Calu3 (cell line): ENCODE results near the gene GAS2. TPM values are rescaled to one million over a fixed set of nuclear protein-coding genes. Genes with fewer than 3 reads are reported as not detected.

ENCODE experiments used
- BruUV-seq: library from RNA; stranded (reverse); fragments of 400-500 nt; replicated peaks from 2 replicates; lab custom pipeline; 2021; lab: Mats Ljungman, UMichigan
- CTCF ChIA-PET: fragments of 300-600 bp; sonication (Branson Sonifier 250); formaldehyde crosslinking; loops from one replicate; lab custom pipeline; 2022; ENCODE audit warnings: antibody characterized with exemption; lab: Charles Lee
- DNase-seq: peaks from one replicate; pipeline ENCODE4 v3.0.0; 2022
- H3K27ac Mint-ChIP-seq: one replicate; pipeline ENCODE4 v1.8.0; 2022; ENCODE audit warnings: mixed read lengths; ENCODE audit not compliant: unreplicated experiment
- H3K27me3 Mint-ChIP-seq: one replicate; pipeline ENCODE4 v1.8.0; 2022; ENCODE audit warnings: mixed read lengths; ENCODE audit not compliant: unreplicated experiment
- H3K36me3 Mint-ChIP-seq: one replicate; pipeline ENCODE4 v1.8.0; 2022; ENCODE audit warnings: mild to moderate bottlenecking, moderate library complexity, mixed read lengths; ENCODE audit not compliant: insufficient read depth, unreplicated experiment
- H3K4me1 Mint-ChIP-seq: one replicate; pipeline ENCODE4 v1.8.0; 2022; ENCODE audit warnings: mild to moderate bottlenecking, low read depth, mixed read lengths; ENCODE audit not compliant: unreplicated experiment
- H3K4me3 Mint-ChIP-seq: one replicate; pipeline ENCODE4 v1.8.0; 2022; ENCODE audit warnings: mild to moderate bottlenecking, low read depth, moderate library complexity, mixed read lengths; ENCODE audit not compliant: unreplicated experiment
- H3K9me3 Mint-ChIP-seq: one replicate; pipeline ENCODE4 v1.8.0; 2022; ENCODE audit warnings: low read depth, mixed read lengths; ENCODE audit not compliant: unreplicated experiment
- CTCF ChIP-seq: fragments of 200-600 bp; IDR thresholded peaks from one replicate; pipeline ENCODE4 v1.8.0; 2022; ENCODE audit warnings: antibody characterized with exemption; ENCODE audit not compliant: unreplicated experiment
- intact Hi-C: fragments of 100-400 bp; cut with micrococcal nuclease; formaldehyde crosslinking; loops from one replicate; pipeline ENCODE4 v1.10.0; 2022; ENCODE audit not compliant: unreplicated experiment
- total RNA-seq: library from RNA; stranded (reverse); gene quantifications from 2 replicates; pipeline ENCODE4 v1.2.3, GENCODE V29; 2022

The GAS2 gene
- total RNA-seq, 1 experiment from 2014 or later = 3.9 TPM

GRCh38 chr11:22685111-22685510 lies 18.7 kb downstream of the GAS2 start:
- no peak for DNase-seq
- CTCF ChIA-PET = no interaction called here
- H3K4me1 Mint-ChIP-seq = peaks cover 12% of the 10 kb centered on the region
- no TSS peak for BruUV-seq
- H3K9me3 Mint-ChIP-seq = peaks cover 2% of the 10 kb centered on the region
- no peak for TF ChIP-seq CTCF
- H3K36me3 Mint-ChIP-seq = no peaks in the 10 kb centered on the region
- H3K27me3 Mint-ChIP-seq = no peaks in the 10 kb centered on the region
- intact Hi-C loops = no loop called here
- H3K4me3 Mint-ChIP-seq = no peak overlapping the region
- H3K27ac Mint-ChIP-seq = no peak overlapping the region

DNA sequence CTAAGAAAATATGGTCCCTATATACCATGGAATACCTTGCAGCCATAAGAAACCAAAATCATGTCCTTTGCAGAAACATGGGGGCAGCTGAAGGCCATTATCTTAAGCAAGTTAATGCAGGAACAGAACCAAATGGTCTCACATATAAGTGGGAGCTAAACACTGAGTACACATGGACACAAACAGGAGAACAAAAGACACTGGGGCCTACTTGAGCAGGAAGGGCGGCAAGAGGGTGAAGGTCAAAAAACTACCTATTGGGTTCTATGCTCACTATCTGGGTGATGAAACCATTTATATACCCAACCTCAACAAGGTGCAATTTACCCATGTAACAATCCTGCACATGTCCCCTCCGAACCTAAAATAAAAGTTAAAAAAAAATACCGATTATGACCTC lies 22.5 kb downstream of the GAS2 start:
- DNase-seq = no peak
- H3K9me3 Mint-ChIP-seq = peaks cover 1% of the 10 kb centered on the region
- CTCF ChIA-PET = no interaction called here
- intact Hi-C loops = no loop called here
- H3K27ac Mint-ChIP-seq = no peak overlapping the region
- no peak overlapping the region for H3K4me3 Mint-ChIP-seq
- BruUV-seq = no TSS peak
- no peaks in the 10 kb centered on the region for H3K36me3 Mint-ChIP-seq
- H3K4me1 Mint-ChIP-seq = peaks cover 12% of the 10 kb centered on the region
- no peaks in the 10 kb centered on the region for H3K27me3 Mint-ChIP-seq
- no peak for TF ChIP-seq CTCF

- Mint-ChIP-seq H3K4me1 (peaks cover 4% of the 10 kb centered on the region), H3K9me3 (no peaks in the 10 kb centered on the region), H3K4me3 (no peak overlapping the region), H3K27me3 (no peaks in the 10 kb centered on the region), H3K36me3 (no peaks in the 10 kb centered on the region), H3K27ac (no peak overlapping the region)
- no peak for TF ChIP-seq CTCF
- no TSS peak for BruUV-seq
- intact Hi-C loops = no loop called here
- CTCF ChIA-PET = interaction anchor here (1.2 kb wide), 1 partner anchor 13 kb away, joined by 3 read pairs; no protein-coding TSS in a partner anchor
- DNase-seq = no peak
Observed at GRCh38 chr11:22690257-22690656, 23.8 kb downstream of the GAS2 start.

DNA sequence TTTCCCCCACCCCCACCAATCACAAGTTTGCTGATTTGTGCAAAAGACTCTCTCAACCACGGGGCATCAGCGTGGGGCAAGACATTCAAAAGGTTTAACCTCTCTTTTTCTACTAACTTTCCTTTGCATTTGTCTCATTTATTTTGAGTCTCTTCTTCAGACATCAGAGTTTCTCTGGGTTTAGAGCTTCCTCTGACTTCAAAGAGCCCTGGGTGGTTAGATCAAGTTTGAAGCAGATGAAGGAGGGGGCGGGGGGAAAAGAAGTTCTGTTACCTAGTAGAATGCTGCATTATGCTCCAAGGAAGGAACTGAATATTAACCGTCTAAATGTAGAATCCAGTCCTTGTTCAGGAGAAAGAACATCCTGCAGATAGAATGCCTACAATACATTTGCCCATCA lies 24.5 kb downstream of the GAS2 start:
- Mint-ChIP-seq H3K27me3 (no peaks in the 10 kb centered on the region), H3K9me3 (no peaks in the 10 kb centered on the region), H3K4me3 (no peak overlapping the region), H3K36me3 (no peaks in the 10 kb centered on the region), H3K4me1 (no peaks in the 10 kb centered on the region), H3K27ac (no peak overlapping the region)
- no TSS peak for BruUV-seq
- CTCF ChIA-PET = no interaction called here
- no peak for DNase-seq
- intact Hi-C loops = no loop called here
- TF ChIP-seq CTCF = no peak
